Thymus (tissue), 11 donors: ENCODE measurements around the gene AQP6. TPM values are rescaled to one million over a fixed set of nuclear protein-coding genes. Genes with fewer than 3 reads are reported as not detected.

Experiments
- DNase-seq, 9 donors: peaks; one replicate each; pipeline ENCODE4 v3.0.0-alpha.2; 2013; ENCODE audit warnings: low spot score in 9 of 9, low read depth in 6 of 9, missing footprints in 1 of 9
- H3K27ac ChIP-seq, 2 donors: one replicate each; pipeline ENCODE4 v1.5.1; 2013; ENCODE audit warnings: control low read depth in 1 of 2, low read depth in 1 of 2, low read length in 1 of 2, mild to moderate bottlenecking in 1 of 2, moderate library complexity in 1 of 2
- H3K27me3 ChIP-seq, 2 donors: one replicate each; pipeline ENCODE4 v1.5.1; 2013; ENCODE audit warnings: low read length in 1 of 2; ENCODE audit not compliant: control insufficient read depth in 2 of 2, insufficient read depth in 1 of 2
- H3K36me3 ChIP-seq, 2 donors: one replicate each; pipeline ENCODE4 v1.5.1; 2013; ENCODE audit warnings: low read length in 1 of 2, mild to moderate bottlenecking in 1 of 2, moderate library complexity in 1 of 2; ENCODE audit not compliant: control insufficient read depth in 2 of 2, insufficient read depth in 2 of 2
- H3K4me1 ChIP-seq, 2 donors: one replicate each; pipeline ENCODE4 v1.5.1; 2013; ENCODE audit warnings: low read length in 2 of 2; ENCODE audit not compliant: control insufficient read depth in 2 of 2, insufficient read depth in 2 of 2
- H3K4me3 ChIP-seq, 2 donors: one replicate each; pipeline ENCODE4 v1.5.1; 2013; ENCODE audit warnings: low read length in 2 of 2, control low read depth in 1 of 2, mild to moderate bottlenecking in 1 of 2
- H3K9me3 ChIP-seq, 2 donors: one replicate each; pipeline ENCODE4 v1.5.1; 2013; ENCODE audit warnings: low read length in 1 of 2, mild to moderate bottlenecking in 1 of 2; ENCODE audit not compliant: control insufficient read depth in 2 of 2, insufficient read depth in 1 of 2
- WGBS: extraction: QIAGEN DNeasy Blood & Tissue Kit; methylation state at CpG from one replicate; pipeline ENCODE4 v1.1.7; 2013; 5-methylcytosine and 5-hydroxymethylcytosine counted together
- polyA plus RNA-seq: library from polyadenylated mRNA; stranded (reverse); fragments of 200-250 nt; gene quantifications from one replicate; pipeline ENCODE4 v1.2.3, GENCODE V29; 2013
- total RNA-seq: library from RNA; stranded (reverse); fragments of 120-200 nt; gene quantifications from one replicate; pipeline ENCODE4 v1.2.4, GENCODE V29; 2013
- donor health status: healthy.

AQP6 gene
- total and polyA plus RNA-seq, 2 donors: under 0.01 TPM; not detected in 1

- Histone ChIP-seq H3K9me3 (no peaks in the 10 kb centered on the region), H3K36me3 (no peaks in the 10 kb centered on the region), H3K27ac (no peak overlapping the region), H3K27me3 (peaks cover 0 to 39% of the 10 kb centered on the region in 2 donors), H3K4me3 (no peak overlapping the region), H3K4me1 (no peaks in the 10 kb centered on the region)
- DNase-seq: no peak
- WGBS: 94% methylated on average over 19 of the region's 19 CpGs
Measured at GRCh38 chr12:49973361-49973830, 649 bp downstream of the AQP6 start.

GRCh38 chr12:49974231-49974675 is 1.5 kb downstream of the AQP6 start:
- Histone ChIP-seq H3K4me1 (no peaks in the 10 kb centered on the region), H3K4me3 (no peak overlapping the region), H3K27ac (no peak overlapping the region), H3K9me3 (no peaks in the 10 kb centered on the region), H3K36me3 (no peaks in the 10 kb centered on the region), H3K27me3 (peaks cover 0 to 31% of the 10 kb centered on the region in 2 donors)
- WGBS: 96% methylated on average over 15 of the region's 15 CpGs
- no peak for DNase-seq

GRCh38 chr12:49974677-49975317 is 2.0 kb downstream of the AQP6 start:
- H3K27me3 ChIP-seq: peaks cover 0 to 25% of the 10 kb centered on the region in 2 donors
- H3K36me3 ChIP-seq: no peaks in the 10 kb centered on the region
- H3K4me3 ChIP-seq: no peak overlapping the region
- H3K4me1 ChIP-seq: no peaks in the 10 kb centered on the region
- no peak for DNase-seq
- WGBS: 88% methylated on average over 8 of the region's 8 CpGs
- H3K9me3 ChIP-seq: no peaks in the 10 kb centered on the region
- no peak overlapping the region for H3K27ac ChIP-seq

- Histone ChIP-seq H3K27me3 (peaks cover 0 to 20% of the 10 kb centered on the region in 2 donors), H3K9me3 (no peaks in the 10 kb centered on the region), H3K4me3 (no peak overlapping the region), H3K27ac (no peak overlapping the region), H3K4me1 (no peaks in the 10 kb centered on the region), H3K36me3 (no peaks in the 10 kb centered on the region)
- 88% methylated on average over 17 of the region's 17 CpGs for WGBS
- no peak for DNase-seq
Measured at GRCh38 chr12:49975318-49975761, 2.6 kb downstream of the AQP6 start.

- Histone ChIP-seq H3K4me3 (no peak overlapping the region), H3K27ac (no peak overlapping the region), H3K36me3 (no peaks in the 10 kb centered on the region), H3K27me3 (peaks cover 0 to 8% of the 10 kb centered on the region in 2 donors), H3K4me1 (no peaks in the 10 kb centered on the region), H3K9me3 (no peaks in the 10 kb centered on the region)
- WGBS: 91% methylated on average over 2 of the region's 2 CpGs
- no peak for DNase-seq
Measured at GRCh38 chr12:49976557-49976956, 3.8 kb downstream of the AQP6 start.

- Histone ChIP-seq H3K27ac (no peak overlapping the region), H3K27me3 (peaks cover 0 to 4% of the 10 kb centered on the region in 2 donors), H3K4me1 (no peaks in the 10 kb centered on the region), H3K4me3 (no peak overlapping the region), H3K36me3 (no peaks in the 10 kb centered on the region), H3K9me3 (no peaks in the 10 kb centered on the region)
- no peak for DNase-seq
- WGBS: 97% methylated on average over 4 of the region's 4 CpGs
Measured at GRCh38 chr12:49978125-49978524, 5.4 kb downstream of the AQP6 start.

- no peak for DNase-seq
- Histone ChIP-seq H3K27ac (no peak overlapping the region), H3K27me3 (peaks cover 0 to 4% of the 10 kb centered on the region in 2 donors), H3K9me3 (no peaks in the 10 kb centered on the region), H3K4me1 (no peaks in the 10 kb centered on the region), H3K4me3 (no peak overlapping the region), H3K36me3 (peaks cover 0 to 4% of the 10 kb centered on the region in 2 donors)
- 97% methylated on average over 10 of the region's 10 CpGs for WGBS
Measured at GRCh38 chr12:49979016-49979586, 6.4 kb downstream of the AQP6 start.

- Histone ChIP-seq H3K36me3 (peaks cover 2 to 5% of the 10 kb centered on the region in 2 donors), H3K9me3 (no peaks in the 10 kb centered on the region), H3K27ac (no peak overlapping the region), H3K27me3 (peaks cover 0 to 4% of the 10 kb centered on the region in 2 donors), H3K4me3 (no peak overlapping the region), H3K4me1 (no peaks in the 10 kb centered on the region)
- 92% methylated on average over 3 of the region's 3 CpGs for WGBS
- DNase-seq: no peak
Measured at GRCh38 chr12:49979791-49980190, 7.0 kb downstream of the AQP6 start.

- WGBS: 98% methylated on average over 10 of the region's 10 CpGs
- H3K4me1 ChIP-seq: no peaks in the 10 kb centered on the region
Measured at GRCh38 chr12:49980501-49981349, 8.0 kb downstream of the AQP6 start.

More at GRCh38 chr12:49980501-49981349, 8.0 kb downstream of the AQP6 start:
- Histone ChIP-seq H3K9me3 (no peaks in the 10 kb centered on the region), H3K36me3 (peaks cover 9 to 13% of the 10 kb centered on the region in 2 donors), H3K27me3 (no peaks in the 10 kb centered on the region), H3K4me3 (no peak overlapping the region), H3K27ac (no peak overlapping the region)
- DNase-seq: no peak
